H1 (cell line): ENCODE data around the gene PTPRJ. TPM values are rescaled to one million over a fixed set of nuclear protein-coding genes. Genes with fewer than 3 reads are reported as not detected.

ENCODE experiments used
- CTCF ChIA-PET: fragments of 300-600 bp; sonication (Branson Sonifier 250); formaldehyde crosslinking; loops from one replicate; lab custom pipeline; 2021; ENCODE audit not compliant: partially characterized antibody; lab: Charles Lee
- POLR2A ChIA-PET: fragments of 300-600 bp; sonication (Branson Sonifier 250); formaldehyde crosslinking; loops from one replicate; lab custom pipeline; 2021; ENCODE audit warnings: inconsistent platforms; ENCODE audit not compliant: partially characterized antibody; lab: Charles Lee
- DNase-seq, 2 experiments: peaks; one replicate each; pipeline versions ENCODE4 v3.0.0 to v3.0.0-alpha.2; 2010 to 2022; ENCODE audit warnings: low spot score in 2 of 2, low read depth in 1 of 2, mixed read lengths in 1 of 2
- FAIRE-seq: peaks from 2 replicates; lab custom pipeline; 2011; peaks lifted over from hg19 to GRCh38; lab: Jason Lieb, UNC
- H2AFZ ChIP-seq: 2 replicates; pipeline ENCODE4 v1.8.1; 2012; ENCODE audit warnings: low read length, inconsistent platforms
- H2AK5ac ChIP-seq: 2 replicates; pipeline ENCODE4 v1.6.1; 2013; ENCODE audit warnings: low read depth, low read length
- H2BK120ac ChIP-seq: replicated peaks from 2 replicates; pipeline ENCODE3; 2013; ENCODE audit warnings: low read depth, low read length, inconsistent platforms
- H2BK12ac ChIP-seq: 2 replicates; pipeline ENCODE4 v1.6.1; 2013; ENCODE audit warnings: low read depth, low read length
- H2BK15ac ChIP-seq: 2 replicates; pipeline ENCODE4 v1.6.1; 2013; ENCODE audit warnings: low read length
- H2BK20ac ChIP-seq: 2 replicates; pipeline ENCODE4 v1.6.1; 2013; ENCODE audit warnings: low read length
- H2BK5ac ChIP-seq: 2 replicates; pipeline ENCODE4 v1.6.1; 2013; ENCODE audit warnings: low read depth, low read length
- H3K14ac ChIP-seq: 2 replicates; pipeline ENCODE4 v1.6.1; 2013; ENCODE audit warnings: inconsistent platforms; ENCODE audit not compliant: insufficient read length
- H3K18ac ChIP-seq: 2 replicates; pipeline ENCODE4 v1.6.1; 2013; ENCODE audit warnings: low read length; ENCODE audit errors: extremely low read depth
- H3K23ac ChIP-seq: 2 replicates; pipeline ENCODE4 v1.6.1; 2013; ENCODE audit warnings: inconsistent platforms; ENCODE audit not compliant: insufficient read length
- H3K23me2 ChIP-seq: 2 replicates; pipeline ENCODE4 v1.6.1; 2013; ENCODE audit warnings: low read depth, low read length
- H3K27ac ChIP-seq: 2 replicates; pipeline ENCODE4 v1.6.1; 2011; ENCODE audit warnings: low read depth, low read length, inconsistent platforms
- H3K27me3 ChIP-seq, 4 experiments: replicated peaks in 1 of 4; 1 replicate in 1 of 4; 2 replicates in 3 of 4; pipeline versions ENCODE4 v1.6.1 to v1.8.1; 2011 to 2013; ENCODE audit warnings: low read length in 3 of 4, mild to moderate bottlenecking in 3 of 4, inconsistent platforms in 2 of 4, mixed read lengths in 2 of 4, moderate library complexity in 1 of 4; ENCODE audit not compliant: control insufficient read depth in 3 of 4, insufficient read depth in 3 of 4; ENCODE audit errors: extremely low read depth in 1 of 4
- H3K36me3 ChIP-seq, 4 experiments: 2 replicates each; pipeline versions ENCODE4 v1.6.1 to v1.8.1; 2011 to 2013; ENCODE audit warnings: mild to moderate bottlenecking in 4 of 4, low read length in 3 of 4, moderate library complexity in 2 of 4, control low read depth in 1 of 4, inconsistent platforms in 1 of 4; ENCODE audit not compliant: insufficient read depth in 4 of 4, control insufficient read depth in 2 of 4
- H3K4ac ChIP-seq: replicated peaks from 2 replicates; pipeline ENCODE3; 2013; ENCODE audit warnings: low read length, low read depth, mixed read lengths, inconsistent platforms; ENCODE audit not compliant: insufficient read length
- H3K4me1 ChIP-seq, 4 experiments: replicated peaks in 1 of 4; 1 replicate in 1 of 4; 2 replicates in 3 of 4; pipeline versions ENCODE4 v1.6.1 to v1.8.1; 2011 to 2013; ENCODE audit warnings: low read length in 3 of 4, inconsistent platforms in 2 of 4, mixed read lengths in 1 of 4; ENCODE audit not compliant: insufficient read depth in 4 of 4, control insufficient read depth in 3 of 4
- H3K4me2 ChIP-seq, 2 experiments: 2 replicates each; pipeline versions ENCODE4 v1.6.1 to v1.8.1; 2011 to 2013; ENCODE audit warnings: low read depth in 2 of 2, low read length in 2 of 2, control low read depth in 1 of 2, inconsistent platforms in 1 of 2, mild to moderate bottlenecking in 1 of 2; ENCODE audit not compliant: insufficient read depth in 1 of 2
- H3K4me3 ChIP-seq, 4 experiments: fragments of 200-600, 300-600 bp in 1 of 4; sonication (generic), shearing (Covaris generic), sonication (Bioruptor Twin) in 1 of 4; 2 replicates each; pipeline versions ENCODE4 v1.5.1 to v1.8.1; 2011 to 2016; ENCODE audit warnings: low read length in 4 of 4, low read depth in 3 of 4, control low read depth in 2 of 4, inconsistent platforms in 2 of 4, mild to moderate bottlenecking in 2 of 4, mixed read lengths in 1 of 4, moderate library complexity in 1 of 4; ENCODE audit not compliant: insufficient read depth in 2 of 4; ENCODE audit errors: extremely low read depth in 1 of 4
- H3K56ac ChIP-seq: replicated peaks from 2 replicates; pipeline ENCODE3; 2013; ENCODE audit warnings: low read depth, mild to moderate bottlenecking, mixed read lengths, low read length, inconsistent platforms; ENCODE audit not compliant: insufficient read length
- H3K79me1 ChIP-seq: 2 replicates; pipeline ENCODE4 v1.6.1; 2013; ENCODE audit warnings: low read depth, low read length, control low read depth
- H3K79me2 ChIP-seq, 2 experiments: 2 replicates each; pipeline versions ENCODE4 v1.6.1 to v1.8.1; 2012 to 2013; ENCODE audit warnings: low read length in 2 of 2, mild to moderate bottlenecking in 2 of 2, inconsistent platforms in 1 of 2; ENCODE audit not compliant: insufficient read depth in 2 of 2, control insufficient read depth in 1 of 2
- H3K9ac ChIP-seq, 4 experiments: replicated peaks in 1 of 4; 1 replicate in 1 of 4; 2 replicates in 3 of 4; pipeline versions ENCODE4 v1.6.1 to v1.8.1; 2011 to 2013; ENCODE audit warnings: low read depth in 3 of 4, low read length in 3 of 4, control low read depth in 2 of 4, mild to moderate bottlenecking in 2 of 4, moderate library complexity in 2 of 4, inconsistent platforms in 1 of 4; ENCODE audit errors: extremely low read depth in 1 of 4
- H3K9me3 ChIP-seq, 2 experiments: 2 replicates each; pipeline versions ENCODE4 v1.6.1 to v1.8.1; 2012 to 2013; ENCODE audit warnings: mild to moderate bottlenecking in 2 of 2, moderate library complexity in 2 of 2, control low read depth in 1 of 2, inconsistent platforms in 1 of 2, low read depth in 1 of 2, low read length in 1 of 2, mixed read lengths in 1 of 2; ENCODE audit not compliant: insufficient read depth in 2 of 2
- H4K20me1 ChIP-seq, 2 experiments: replicated peaks in 1 of 2; 2 replicates each; pipeline versions ENCODE3 to v1.8.1; 2011 to 2013; ENCODE audit warnings: inconsistent platforms in 2 of 2, low read length in 2 of 2, mild to moderate bottlenecking in 1 of 2; ENCODE audit not compliant: insufficient read depth in 2 of 2, control insufficient read depth in 1 of 2
- H4K5ac ChIP-seq: 2 replicates; pipeline ENCODE4 v1.6.1; 2013; ENCODE audit warnings: low read length, low read depth, mixed read lengths, inconsistent platforms; ENCODE audit not compliant: insufficient read length
- H4K8ac ChIP-seq: 2 replicates; pipeline ENCODE4 v1.8.0; 2013; ENCODE audit warnings: mild to moderate bottlenecking, moderate library complexity, low read length, inconsistent platforms; ENCODE audit not compliant: insufficient read depth; ENCODE audit errors: extremely low read depth
- H4K91ac ChIP-seq: replicated peaks from 2 replicates; pipeline ENCODE3; 2013; ENCODE audit warnings: low read length, mixed read lengths, inconsistent platforms; ENCODE audit not compliant: insufficient read length
- MAFK ChIP-seq: IDR thresholded peaks from 2 replicates; pipeline ENCODE4 v1.6.1; 2012; ENCODE audit warnings: low read depth, mild to moderate bottlenecking, improper control_type of control experiment, low read length
- SIN3A ChIP-seq, 2 experiments: IDR thresholded peaks in 1 of 2; conservative IDR thresholded peaks in 1 of 2; 2 replicates each; pipeline ENCODE4 v1.6.1; 2011 to 2012; ENCODE audit warnings: low read length in 2 of 2, improper control_type of control experiment in 1 of 2, low read depth in 1 of 2, mild to moderate bottlenecking in 1 of 2
- WGBS, 2 experiments: shearing (Covaris generic) in 1 of 2; methylation state at CpG; one replicate each; pipeline versions ENCODE4 v1.1.6 to v1.1.7; 2013 to 2015; ENCODE audit warnings: low lambda C conversion rate in 2 of 2, mixed read lengths in 2 of 2, inconsistent platforms in 1 of 2, low coverage in 1 of 2, missing lambda C conversion rate in 1 of 2; ENCODE audit not compliant: insufficient replicate concordance in 2 of 2, insufficient coverage in 1 of 2, insufficient read length in 1 of 2; ENCODE audit errors: extremely low coverage in 1 of 2, missing lambda C conversion rate in 1 of 2; 5-methylcytosine and 5-hydroxymethylcytosine counted together
- polyA plus RNA-seq, 7 experiments: library from polyadenylated mRNA; depleted of rRNA in 3 of 7; stranded (reverse) in 5 of 7; unstranded in 2 of 7; fragments of >200 nt in 5 of 7; fragments of 200-250 nt in 2 of 7; gene quantifications; 1 replicate in 5 of 7; 2 replicates in 1 of 7; 4 replicates in 1 of 7; pipeline versions ENCODE4 v1.2.1 to v1.2.3, GENCODE V29; 2011 to 2013; ENCODE audit warnings: missing spikeins in 2 of 7, mixed read lengths in 2 of 7
- total RNA-seq: library from RNA; stranded (reverse); fragmentation: NEBNext Ultra II Directional; extraction: Animal tissue kit (Norgen Biotek cat#: 25700); gene quantifications from 2 replicates; pipeline ENCODE4 v1.2.1, GENCODE V29; 2021

Gene PTPRJ
- total and polyA plus RNA-seq, 2 of the 8 experiments (the other 6 are each of a cell fraction or from before 2014, with no cell fraction given): 4.4 to 22.6 TPM

GRCh38 chr11:48108231-48109045, 128.1 kb downstream of the PTPRJ start:
- peak in 1 of 2 experiments; percentile 42 for DNase-seq
- Histone ChIP-seq H2BK12ac (peak overlapping the region; percentile 76; the same call in 1 of the 2 replicates), H2AFZ (no peak overlapping the region), H3K9ac (no peak overlapping the region), H3K79me2 (no peaks in the 10 kb centered on the region; a peak in 1 of 4 replicates), H3K23me2 (no peaks in the 10 kb centered on the region), H4K8ac (peak overlapping the region; percentile 28; the same call in 1 of the 2 replicates), H4K5ac (peak overlapping the region; percentile 13), H4K91ac (no peak overlapping the region), H3K18ac (peak overlapping the region; percentile 75; the same call in 1 of the 2 replicates), H3K27me3 (no peaks in the 10 kb centered on the region), H2AK5ac (no peak overlapping the region), H3K4me2 (no peak overlapping the region), H3K14ac (no peak overlapping the region), H3K4me1 (peaks cover 0 to 5% (median 4%) of the 10 kb centered on the region in 4 experiments; a peak in 3 of 7 replicates), H3K4me3 (no peak overlapping the region), H2BK120ac (no peak overlapping the region), H3K23ac (no peak overlapping the region), H3K79me1 (no peaks in the 10 kb centered on the region; the same call in 1 of the 2 replicates), H3K4ac (no peak overlapping the region)
- FAIRE-seq: no peak
- POLR2A ChIA-PET: interaction anchor here (0.6 to 1.4 kb wide), 4 partner anchors 39 to 269 kb away, joined by 3 read pairs; no protein-coding TSS in a partner anchor
- CTCF ChIA-PET: interaction anchor here (0.5 to 10.1 kb wide), 41 partner anchors 9 to 278 kb away, joined by 3 to 172 read pairs (median 4); no protein-coding TSS in a partner anchor
- WGBS, 2 experiments: 80% methylated on average over 11 of the region's 11 CpGs; no CpG with 5 or more reads in 1 of the 2 experiments
- no peak for TF ChIP-seq SIN3A (conservative IDR thresholded peaks at IDR 0.05 in 1 of 2, IDR thresholded peaks at IDR 0.05 in 1 of 2; ENCODE audit: low read depth in 1 of 2, low read length in 2 of 2)
- no peak for TF ChIP-seq MAFK
- TF ChIP-seq, all 59 proteins: peak for 0
- Histone ChIP-seq H3K36me3 (no peaks in the 10 kb centered on the region), H2BK5ac (0 out of 2 replicates have a peak overlapping the region, but pooled peaks have one; percentile 28), H3K9me3 (no peaks in the 10 kb centered on the region), H3K27ac (no peak overlapping the region), H3K56ac (no peak overlapping the region), H4K20me1 (peaks cover 0 to 1% of the 10 kb centered on the region in 2 experiments), H2BK20ac (no peak overlapping the region), H2BK15ac (no peak overlapping the region)
